ENCODE data around the gene COQ9.
A peak's percentile ranks its signal among the peaks of the same experiment; 100 is the strongest.
"Not testable (repeated sequence)": the region's sequence is repeated elsewhere in the genome, so short reads cannot be mapped to it uniquely, and the experiment has no call there.

COQ9 gene

GRCh38 chr16:57447186-57447962 is at the start of gene COQ9, which contains the start of gene CIAPIN1:
TSS of gene COQ9 (plus strand) at chr16:57447479. CDS start at chr16:57447506, 27 bp downstream.
TSS of gene CIAPIN1 (minus strand) at chr16:57447385. CDS start at chr16:57440928, 6,457 bp downstream.
- DNase-seq (ENCODE audit: low spot score) = peak; percentile 88

- DNase-seq (ENCODE audit: low spot score) = not testable (repeated sequence)
Observed at GRCh38 chr16:57397493-57397892, 49.8 kb upstream of the COQ9 start.

- DNase-seq (ENCODE audit: low spot score) = no peak
Observed at GRCh38 chr16:57401943-57402640, 45.2 kb upstream of the COQ9 start.

- no peak for DNase-seq (ENCODE audit: low spot score)
Observed at GRCh38 chr16:57403965-57404817, 43.1 kb upstream of the COQ9 start, which contains the start of gene CCL17. TSS of gene CCL17 (plus strand) at chr16:57404767. CDS start at chr16:57413933, 9,166 bp downstream.

GRCh38 chr16:57405097-57405496 is 42.2 kb upstream of the COQ9 start:
- no peak for DNase-seq (ENCODE audit: low spot score)

GRCh38 chr16:57406881-57407280 is 40.4 kb upstream of the COQ9 start:
- DNase-seq (ENCODE audit: low spot score) = no peak

GRCh38 chr16:57407521-57408353 is 39.5 kb upstream of the COQ9 start:
- no peak for DNase-seq (ENCODE audit: low spot score)

- no peak for DNase-seq (ENCODE audit: low spot score)
Observed at GRCh38 chr16:57409065-57409464, 38.2 kb upstream of the COQ9 start.

GRCh38 chr16:57409870-57410587 is 37.2 kb upstream of the COQ9 start:
- DNase-seq (ENCODE audit: low spot score) = no peak

GRCh38 chr16:57411362-57411976 is 35.8 kb upstream of the COQ9 start:
- no peak for DNase-seq (ENCODE audit: low spot score)

- DNase-seq (ENCODE audit: low spot score) = no peak
Observed at GRCh38 chr16:57412584-57412983, 34.7 kb upstream of the COQ9 start.

- DNase-seq (ENCODE audit: low spot score) = no peak
Observed at GRCh38 chr16:57413301-57413730, 34.0 kb upstream of the COQ9 start.

GRCh38 chr16:57413733-57414132 is 33.5 kb upstream of the COQ9 start:
- no peak for DNase-seq (ENCODE audit: low spot score)

GRCh38 chr16:57416084-57416483 is 31.2 kb upstream of the COQ9 start:
- no peak for DNase-seq (ENCODE audit: low spot score)

- no peak for DNase-seq (ENCODE audit: low spot score)
Observed at GRCh38 chr16:57419506-57419905, 27.8 kb upstream of the COQ9 start.

- peak; percentile 68 for DNase-seq (ENCODE audit: low spot score)
Observed at GRCh38 chr16:57422026-57422944, 25.0 kb upstream of the COQ9 start.

GRCh38 chr16:57423152-57423551 is 24.1 kb upstream of the COQ9 start:
- no peak for DNase-seq (ENCODE audit: low spot score)

GRCh38 chr16:57424583-57424982 is 22.7 kb upstream of the COQ9 start:
- no peak for DNase-seq (ENCODE audit: low spot score)

GRCh38 chr16:57426356-57426755 is 20.9 kb upstream of the COQ9 start:
- DNase-seq (ENCODE audit: low spot score) = no peak
